ENCODE results near the gene EYS. TPM values are rescaled to one million over a fixed set of nuclear protein-coding genes. Genes with fewer than 3 reads are reported as not detected.

The EYS gene
- total RNA-seq, 1 donor from 2014 or later, result 0.69 TPM

- DNase-seq, result no peak
These were observed 1486.2 kb downstream of the EYS start for GRCh38 chr6:64220801-64221200.

- DNase-seq, result no peak
These were observed 1489.1 kb downstream of the EYS start for GRCh38 chr6:64217721-64218620.

- no peak for DNase-seq
These were observed 1492.7 kb downstream of the EYS start for GRCh38 chr6:64214373-64214772.

- DNase-seq, result no peak
These were observed 1493.3 kb downstream of the EYS start for GRCh38 chr6:64213697-64214096.

GRCh38 chr6:64197246-64197645 lies 1509.8 kb downstream of the EYS start:
- DNase-seq, result no peak

GRCh38 chr6:64186592-64186991 lies 1520.4 kb downstream of the EYS start:
- DNase-seq, result no peak

- DNase-seq, result no peak
These were observed 1521.4 kb downstream of the EYS start for GRCh38 chr6:64185621-64186020.

GRCh38 chr6:64175296-64175695 lies 1531.7 kb downstream of the EYS start:
- DNase-seq, result no peak

GRCh38 chr6:64170316-64170715 lies 1536.7 kb downstream of the EYS start:
- DNase-seq, result no peak

- no peak for DNase-seq
These were observed 1546.5 kb downstream of the EYS start for GRCh38 chr6:64160486-64160885.

- no peak for DNase-seq
These were observed 1552.0 kb downstream of the EYS start for GRCh38 chr6:64155063-64155462.

GRCh38 chr6:64146876-64147275 lies 1560.2 kb downstream of the EYS start:
- DNase-seq, result no peak

- DNase-seq, result no peak
These were observed 1560.9 kb downstream of the EYS start for GRCh38 chr6:64146094-64146493.

- no peak for DNase-seq
These were observed 1561.4 kb downstream of the EYS start for GRCh38 chr6:64145658-64146057.

GRCh38 chr6:64143101-64143500 lies 1563.9 kb downstream of the EYS start:
- DNase-seq, result no peak

- DNase-seq, result no peak
These were observed 1565.3 kb downstream of the EYS start for GRCh38 chr6:64141680-64142079.

GRCh38 chr6:64128301-64129024 lies 1578.6 kb downstream of the EYS start:
- DNase-seq, result no peak

GRCh38 chr6:64123761-64124633 lies 1583.0 kb downstream of the EYS start:
- peak; percentile 50 for DNase-seq

- DNase-seq, result no peak
These were observed 1584.2 kb downstream of the EYS start for GRCh38 chr6:64122712-64123375.

GRCh38 chr6:64121011-64121565 lies 1585.9 kb downstream of the EYS start:
- no peak for DNase-seq

GRCh38 chr6:64113704-64114103 lies 1593.3 kb downstream of the EYS start:
- no peak for DNase-seq

- no peak for DNase-seq
These were observed 1603.0 kb downstream of the EYS start for GRCh38 chr6:64104051-64104450.
